ENCODE data around the gene DUSP1.

DUSP1 gene

DNA sequence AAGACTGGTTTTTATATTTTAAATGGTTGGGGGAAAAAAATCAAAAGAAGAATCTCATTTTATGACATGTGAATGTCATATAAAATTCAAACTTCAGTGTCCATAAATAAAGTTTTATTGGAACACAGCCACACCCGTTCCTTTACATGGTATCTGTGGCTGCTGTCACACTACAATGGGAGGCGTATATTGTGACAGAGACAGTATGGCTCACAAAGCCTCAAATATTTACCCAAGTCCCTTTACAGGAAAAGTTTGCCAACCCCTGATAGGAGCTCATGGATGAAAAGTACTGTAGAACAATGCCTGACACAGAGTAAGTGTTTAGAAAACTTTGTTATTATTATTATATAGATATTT lies 5.2 kb upstream of the DUSP1 start:
- peaks cover 45% of the 10 kb centered on the region for H3K4me1 Mint-ChIP-seq (ENCODE audit: low read depth)
- H3K4me3 Mint-ChIP-seq, result no peak overlapping the region
- H3K36me3 Mint-ChIP-seq (ENCODE audit: low read depth), result no peaks in the 10 kb centered on the region
- DNase-seq (ENCODE audit: low spot score), result no peak
- H3K27ac Mint-ChIP-seq, result peak overlapping the region; percentile 33
- H3K27me3 Mint-ChIP-seq (ENCODE audit: low read depth), result no peaks in the 10 kb centered on the region
- H3K9me3 Mint-ChIP-seq, result no peaks in the 10 kb centered on the region

DNA sequence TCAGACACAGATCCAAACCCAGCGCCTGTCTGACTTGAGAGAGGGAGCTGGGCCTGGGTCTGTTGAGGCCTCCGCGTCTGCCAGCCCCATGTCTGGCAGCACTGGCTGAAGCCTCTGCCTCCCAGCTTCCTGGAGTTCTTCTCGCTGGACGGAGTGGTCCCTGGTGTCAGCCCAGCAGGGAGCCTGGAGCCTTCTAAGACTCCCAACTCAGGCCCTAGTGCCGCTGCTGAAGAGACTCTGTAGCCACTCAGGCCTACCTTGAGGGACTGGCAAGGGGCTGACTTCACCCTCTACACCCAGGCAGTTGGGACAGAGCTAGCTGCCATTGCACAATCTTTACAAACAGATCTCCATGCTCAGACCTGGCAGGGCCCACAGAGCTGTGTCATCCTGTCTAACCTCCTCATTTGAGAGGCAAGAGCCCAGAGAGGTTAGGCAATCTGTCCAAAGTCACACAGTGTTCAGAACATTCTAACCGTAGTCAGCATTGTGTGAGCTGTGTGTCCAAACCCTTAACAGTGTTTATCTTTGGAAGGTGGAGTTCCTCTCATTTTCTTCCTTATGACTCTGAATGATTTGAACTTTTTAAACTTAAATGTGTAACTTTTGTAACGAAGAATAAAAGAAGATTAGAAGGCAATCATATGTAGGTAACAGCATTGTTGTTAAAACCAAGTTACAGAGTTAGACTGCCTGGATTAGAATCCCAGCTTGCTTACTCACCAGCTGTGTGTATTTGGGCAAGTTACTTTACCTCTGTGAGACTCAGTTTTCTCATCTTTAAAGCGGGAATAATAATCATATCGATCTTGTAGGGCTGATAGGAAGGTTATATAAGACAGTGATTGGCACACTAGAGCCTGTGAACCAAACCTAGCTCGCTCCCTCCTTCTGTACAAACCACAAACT lies 4.6 kb upstream of the DUSP1 start:
- Mint-ChIP-seq H3K4me1 (ENCODE audit: low read depth) (peaks cover 45% of the 10 kb centered on the region), H3K27ac (peak overlapping the region; percentile 33), H3K4me3 (no peak overlapping the region), H3K27me3 (ENCODE audit: low read depth) (no peaks in the 10 kb centered on the region), H3K9me3 (no peaks in the 10 kb centered on the region), H3K36me3 (ENCODE audit: low read depth) (no peaks in the 10 kb centered on the region)
- no peak for DNase-seq (ENCODE audit: low spot score)

DNA sequence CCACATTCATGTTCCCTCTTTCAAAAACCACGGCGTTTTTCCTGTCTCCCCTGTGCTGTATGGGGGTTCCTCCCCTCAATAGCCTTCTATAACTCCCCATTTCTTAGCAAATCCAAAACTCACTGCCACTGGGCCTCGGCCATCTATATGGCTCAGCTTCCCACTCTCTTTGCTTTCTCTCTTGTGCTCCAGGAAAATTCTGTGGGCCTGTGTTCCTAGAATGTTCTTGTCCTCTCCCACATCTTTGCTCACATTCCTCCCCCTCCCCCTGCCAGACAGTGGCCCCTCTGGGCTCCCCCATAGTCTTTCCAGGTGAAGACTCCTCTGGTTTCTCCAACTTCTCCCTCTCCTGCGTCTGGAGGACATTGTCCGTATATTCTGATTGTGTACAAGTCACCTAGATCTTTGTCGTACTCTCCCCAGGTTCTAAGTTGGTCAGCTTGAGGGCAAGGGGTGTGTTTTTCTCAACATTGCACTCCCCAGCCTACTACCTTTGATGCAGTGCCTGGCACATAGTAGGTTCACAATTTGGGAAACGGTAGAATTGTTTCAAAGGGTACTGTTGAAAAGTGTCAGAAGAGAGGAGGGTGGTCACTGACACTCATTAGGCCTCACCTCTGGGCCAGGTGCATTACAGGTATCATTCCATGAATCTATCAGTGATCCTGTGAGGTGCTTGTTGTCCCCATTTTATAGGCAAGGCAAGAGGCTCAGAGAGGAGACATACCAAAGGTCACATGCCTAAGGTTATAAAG lies 3.7 kb upstream of the DUSP1 start:
- no peak for DNase-seq (ENCODE audit: low spot score)
- Mint-ChIP-seq H3K36me3 (ENCODE audit: low read depth) (peaks cover 4% of the 10 kb centered on the region), H3K4me1 (ENCODE audit: low read depth) (peaks cover 50% of the 10 kb centered on the region), H3K9me3 (no peaks in the 10 kb centered on the region), H3K27ac (peak overlapping the region; percentile 32), H3K27me3 (ENCODE audit: low read depth) (no peaks in the 10 kb centered on the region), H3K4me3 (no peak overlapping the region)

DNA sequence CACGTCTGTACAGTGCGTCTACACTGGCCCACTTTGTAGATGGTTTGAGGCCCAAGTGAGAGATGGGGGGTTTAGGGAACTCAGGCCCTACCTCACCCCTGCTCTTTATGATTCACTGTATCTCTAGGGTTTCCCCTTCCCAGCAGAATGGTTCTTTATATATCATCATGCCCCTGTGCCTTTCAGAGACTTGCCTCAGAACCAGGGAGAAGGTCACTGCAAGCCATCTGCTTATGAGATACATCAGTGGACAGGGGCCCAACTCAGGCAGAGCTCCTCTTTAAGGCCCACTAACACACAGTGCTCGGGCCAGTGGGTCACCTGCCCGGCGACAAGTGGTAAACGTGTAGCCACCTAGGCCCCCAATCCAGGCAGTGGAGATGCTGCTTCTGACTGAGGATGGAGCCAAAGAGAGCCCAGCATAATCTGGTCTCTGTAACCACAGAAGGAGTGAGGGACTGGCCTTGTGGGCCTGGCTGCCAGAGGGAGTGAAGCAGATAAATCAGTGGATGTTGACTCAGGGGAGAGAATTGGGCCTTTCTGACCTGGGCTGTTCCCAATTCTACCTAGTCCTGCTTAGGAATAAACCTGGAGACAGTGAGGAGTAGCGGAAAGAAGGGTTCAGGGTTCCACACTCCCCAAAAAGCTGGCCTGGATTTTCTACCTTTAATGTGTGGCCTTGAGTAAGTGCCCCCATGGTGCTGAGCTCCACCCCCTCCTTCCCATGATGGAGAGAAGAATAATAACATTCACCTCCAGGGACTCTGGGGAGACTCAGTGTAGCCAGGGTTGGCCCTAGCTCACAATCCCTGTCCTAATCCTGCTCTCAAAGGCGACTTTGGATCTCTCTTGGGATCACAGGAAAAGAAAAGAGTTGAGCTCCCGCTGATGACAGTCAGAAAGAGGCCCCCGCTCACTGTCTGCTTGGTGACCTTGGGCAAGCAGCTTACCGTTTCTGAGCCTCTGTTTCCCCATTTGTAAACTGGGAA lies 2.8 kb upstream of the DUSP1 start:
- Mint-ChIP-seq H3K27me3 (ENCODE audit: low read depth) (no peaks in the 10 kb centered on the region), H3K27ac (peak overlapping the region; percentile 99), H3K4me3 (peak overlapping the region; percentile 43), H3K36me3 (ENCODE audit: low read depth) (peaks cover 9% of the 10 kb centered on the region), H3K9me3 (no peaks in the 10 kb centered on the region), H3K4me1 (ENCODE audit: low read depth) (peaks cover 54% of the 10 kb centered on the region)
- DNase-seq (ENCODE audit: low spot score), result peak; percentile 37

DNA sequence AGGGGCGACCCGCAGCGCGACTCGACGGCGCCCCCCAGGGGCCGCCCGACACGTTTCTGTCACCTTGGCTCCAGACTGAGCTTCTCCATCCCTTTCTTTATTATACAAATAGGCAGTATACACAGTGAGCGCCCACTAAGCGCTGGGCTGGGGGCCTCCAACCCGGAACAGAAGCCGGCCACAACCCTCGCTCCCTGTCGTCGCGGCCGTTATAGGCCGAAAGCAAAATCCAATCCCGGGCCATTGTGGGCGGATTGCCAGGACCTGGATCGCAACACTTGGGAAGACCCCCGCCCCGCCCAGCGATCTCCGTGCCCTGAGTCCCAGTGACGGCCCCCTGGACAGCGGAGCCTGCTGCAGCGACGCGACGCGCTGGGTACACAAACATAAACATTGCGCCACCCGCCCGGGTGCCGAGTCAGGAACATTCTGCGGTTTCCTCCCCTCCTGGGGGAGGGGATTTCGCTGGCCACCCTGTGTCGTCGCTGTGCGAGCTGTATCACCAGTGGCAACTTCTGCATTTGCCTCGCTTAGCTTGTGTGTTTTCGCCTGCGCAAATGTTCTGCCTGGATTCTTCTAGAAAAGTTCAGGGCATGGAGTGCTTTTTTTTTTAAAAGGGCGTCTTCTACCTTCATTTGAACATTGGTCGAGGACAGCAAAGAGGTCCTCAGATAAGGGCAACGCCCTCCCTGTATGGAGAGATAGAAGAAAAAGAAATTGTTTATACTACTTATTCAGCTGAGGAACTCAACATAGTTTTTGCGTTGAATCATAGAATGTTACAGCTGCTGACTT lies 1.3 kb upstream of the DUSP1 start:
- Mint-ChIP-seq H3K36me3 (ENCODE audit: low read depth) (peaks cover 10% of the 10 kb centered on the region), H3K9me3 (no peaks in the 10 kb centered on the region), H3K4me1 (ENCODE audit: low read depth) (peaks cover 39% of the 10 kb centered on the region), H3K4me3 (peak overlapping the region; percentile 84), H3K27ac (peak overlapping the region; percentile 99), H3K27me3 (ENCODE audit: low read depth) (no peaks in the 10 kb centered on the region)
- DNase-seq (ENCODE audit: low spot score), result peak; percentile 76

DNA sequence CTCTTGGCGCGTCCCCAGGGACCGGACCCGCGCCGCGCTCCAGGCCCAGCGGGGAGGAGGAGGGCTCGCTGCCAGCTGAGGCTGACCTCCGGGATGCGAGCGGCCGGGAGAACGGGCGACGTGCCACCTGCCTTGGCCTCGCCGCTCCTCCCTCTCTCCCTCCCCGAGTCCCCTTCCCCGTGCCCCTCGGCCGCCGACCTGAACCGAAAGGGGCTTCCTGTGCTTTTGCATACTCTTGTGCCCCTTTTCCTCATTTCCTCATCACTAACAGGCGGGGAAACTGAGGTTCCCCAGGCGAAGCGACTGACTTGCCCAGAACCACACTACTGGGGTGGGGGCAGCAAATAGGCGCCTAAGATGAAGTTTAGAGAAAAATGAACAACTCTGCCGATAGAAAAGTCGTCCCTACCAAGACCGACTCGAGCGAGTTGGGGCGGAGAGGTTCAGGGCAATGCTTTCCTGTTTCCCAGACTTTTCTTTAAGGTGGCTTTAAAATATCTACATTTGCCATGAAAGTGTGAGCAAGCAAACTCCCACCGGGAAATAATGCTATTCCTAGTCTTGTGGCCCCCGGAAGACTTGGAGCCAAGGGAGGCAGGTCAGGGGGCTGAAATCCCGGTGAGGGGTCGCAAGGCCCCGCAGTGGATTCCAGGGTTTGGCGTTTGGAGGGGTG lies 580 bp upstream of the DUSP1 start:
- Mint-ChIP-seq H3K4me1 (ENCODE audit: low read depth) (peaks cover 38% of the 10 kb centered on the region), H3K4me3 (peak overlapping the region; percentile 89), H3K9me3 (no peaks in the 10 kb centered on the region), H3K27ac (peak overlapping the region; percentile 99), H3K27me3 (ENCODE audit: low read depth) (no peaks in the 10 kb centered on the region), H3K36me3 (ENCODE audit: low read depth) (peaks cover 11% of the 10 kb centered on the region)
- no peak for DNase-seq (ENCODE audit: low spot score)

DNA sequence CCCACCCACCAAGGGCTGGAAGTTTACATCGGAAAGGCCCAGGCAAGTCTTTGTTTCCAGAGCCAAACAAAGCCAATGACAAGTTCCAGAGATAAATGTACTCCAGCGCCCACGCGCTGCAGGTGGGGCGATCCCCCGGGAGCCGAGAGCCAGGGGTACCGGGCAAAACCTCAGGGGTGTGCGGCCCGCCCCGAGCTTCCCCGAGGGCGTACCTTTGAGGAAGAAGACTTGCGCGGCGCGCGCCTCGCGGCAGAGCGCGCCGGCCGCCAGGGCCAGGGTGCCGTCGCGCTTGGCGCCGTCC lies 671 bp downstream of the DUSP1 start:
- no peak for DNase-seq (ENCODE audit: low spot score)
- H3K9me3 Mint-ChIP-seq, result no peaks in the 10 kb centered on the region
- H3K4me3 Mint-ChIP-seq, result peak overlapping the region; percentile 80
- peaks cover 42% of the 10 kb centered on the region for H3K4me1 Mint-ChIP-seq (ENCODE audit: low read depth)
- H3K36me3 Mint-ChIP-seq (ENCODE audit: low read depth), result peaks cover 12% of the 10 kb centered on the region
- no peaks in the 10 kb centered on the region for H3K27me3 Mint-ChIP-seq (ENCODE audit: low read depth)
- peak overlapping the region; percentile 80 for H3K27ac Mint-ChIP-seq

DNA sequence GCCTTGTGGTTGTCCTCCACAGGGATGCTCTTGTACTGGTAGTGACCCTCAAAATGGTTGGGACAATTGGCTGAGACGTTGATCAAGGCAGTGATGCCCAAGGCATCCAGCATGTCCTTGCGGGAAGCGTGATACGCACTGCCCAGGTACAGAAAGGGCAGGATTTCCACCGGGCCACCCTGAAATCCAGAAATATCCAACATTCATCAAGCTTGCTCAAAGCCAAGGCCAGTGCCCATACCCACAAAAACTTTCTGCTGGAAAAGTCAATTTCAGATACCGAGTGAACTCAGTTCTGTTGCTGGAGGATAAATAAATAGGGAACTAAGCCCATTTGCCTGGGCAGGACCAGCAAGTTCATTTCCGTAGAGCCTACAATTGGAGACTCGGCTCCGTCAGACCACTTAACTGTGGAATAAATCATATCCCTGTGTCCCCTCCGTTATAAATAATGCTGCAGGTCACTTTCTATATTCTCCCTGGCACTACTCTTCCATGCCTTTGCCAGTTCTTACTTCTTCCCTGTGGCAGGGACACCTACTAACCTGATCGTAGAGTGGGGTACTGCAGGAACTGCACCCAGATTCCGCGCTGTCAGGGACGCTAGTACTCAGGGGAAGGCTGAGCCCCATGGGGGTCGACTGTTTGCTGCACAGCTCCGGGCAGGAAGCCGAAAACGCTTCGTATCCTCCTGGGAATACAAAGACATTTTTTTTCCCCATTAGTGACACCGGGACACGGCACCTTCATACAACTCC lies 1.2 kb downstream of the DUSP1 start:
- Mint-ChIP-seq H3K9me3 (no peaks in the 10 kb centered on the region), H3K27ac (peak overlapping the region; percentile 80), H3K4me3 (peak overlapping the region; percentile 80), H3K4me1 (ENCODE audit: low read depth) (peaks cover 47% of the 10 kb centered on the region), H3K36me3 (ENCODE audit: low read depth) (peaks cover 12% of the 10 kb centered on the region), H3K27me3 (ENCODE audit: low read depth) (no peaks in the 10 kb centered on the region)
- no peak for DNase-seq (ENCODE audit: low spot score)

DNA sequence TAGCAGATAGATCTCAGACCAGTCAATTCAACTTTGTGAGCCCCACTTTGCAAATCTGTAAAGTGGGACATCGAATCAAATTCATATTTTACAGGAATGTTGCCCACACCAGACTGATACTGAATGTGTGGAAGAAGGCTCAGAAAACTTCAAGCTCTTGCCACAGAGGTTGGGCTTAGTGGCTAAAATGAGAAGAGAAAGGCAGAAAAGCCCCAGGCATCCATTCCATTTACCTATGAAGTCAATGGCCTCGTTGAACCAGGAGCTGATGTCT lies 1.7 kb downstream of the DUSP1 start:
- DNase-seq (ENCODE audit: low spot score), result no peak
- Mint-ChIP-seq H3K4me1 (ENCODE audit: low read depth) (peaks cover 48% of the 10 kb centered on the region), H3K36me3 (ENCODE audit: low read depth) (peaks cover 12% of the 10 kb centered on the region), H3K4me3 (peak overlapping the region; percentile 80), H3K27ac (peak overlapping the region; percentile 80), H3K9me3 (no peaks in the 10 kb centered on the region), H3K27me3 (ENCODE audit: low read depth) (no peaks in the 10 kb centered on the region)

DNA sequence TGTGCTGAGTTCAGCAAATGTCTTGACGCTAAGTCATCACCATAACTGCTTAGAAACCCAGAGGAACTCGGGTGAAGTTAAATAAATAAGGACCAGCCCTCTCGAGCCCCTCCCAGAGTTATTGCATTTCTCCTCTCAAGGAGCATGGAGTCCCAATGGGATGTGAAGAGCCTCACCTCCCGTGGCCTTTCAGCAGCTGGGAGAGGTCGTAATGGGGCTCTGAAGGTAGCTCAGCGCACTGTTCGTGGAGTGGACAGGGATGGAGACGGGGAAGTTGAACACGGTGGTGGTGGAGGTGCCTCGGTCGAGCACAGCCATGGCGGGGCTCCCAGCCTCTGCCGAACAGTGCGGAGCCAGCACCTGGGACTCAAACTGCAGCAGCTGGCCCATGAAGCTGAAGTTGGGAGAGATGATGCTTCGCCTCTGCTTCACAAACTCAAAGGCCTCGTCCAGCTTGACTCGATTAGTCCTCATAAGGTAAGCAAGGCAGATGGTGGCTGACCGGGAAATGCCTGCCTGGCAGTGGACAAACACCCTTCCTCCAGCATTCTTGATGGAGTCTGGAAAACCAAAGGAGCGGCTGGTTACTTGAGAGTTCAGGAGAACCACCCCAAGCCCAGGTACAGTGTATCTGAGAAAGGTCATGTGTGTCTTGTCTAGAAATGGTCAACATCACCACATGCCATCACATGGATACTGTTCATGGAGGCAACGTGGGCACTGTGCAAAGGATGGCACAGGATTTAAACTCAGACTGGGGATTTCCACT lies 2.2 kb downstream of the DUSP1 start:
- peak overlapping the region; percentile 80 for H3K27ac Mint-ChIP-seq
- H3K4me1 Mint-ChIP-seq (ENCODE audit: low read depth), result peaks cover 48% of the 10 kb centered on the region
- H3K9me3 Mint-ChIP-seq, result no peaks in the 10 kb centered on the region
- no peaks in the 10 kb centered on the region for H3K27me3 Mint-ChIP-seq (ENCODE audit: low read depth)
- peaks cover 12% of the 10 kb centered on the region for H3K36me3 Mint-ChIP-seq (ENCODE audit: low read depth)
- DNase-seq (ENCODE audit: low spot score), result peak; percentile 7
- H3K4me3 Mint-ChIP-seq, result peak overlapping the region; percentile 80

DNA sequence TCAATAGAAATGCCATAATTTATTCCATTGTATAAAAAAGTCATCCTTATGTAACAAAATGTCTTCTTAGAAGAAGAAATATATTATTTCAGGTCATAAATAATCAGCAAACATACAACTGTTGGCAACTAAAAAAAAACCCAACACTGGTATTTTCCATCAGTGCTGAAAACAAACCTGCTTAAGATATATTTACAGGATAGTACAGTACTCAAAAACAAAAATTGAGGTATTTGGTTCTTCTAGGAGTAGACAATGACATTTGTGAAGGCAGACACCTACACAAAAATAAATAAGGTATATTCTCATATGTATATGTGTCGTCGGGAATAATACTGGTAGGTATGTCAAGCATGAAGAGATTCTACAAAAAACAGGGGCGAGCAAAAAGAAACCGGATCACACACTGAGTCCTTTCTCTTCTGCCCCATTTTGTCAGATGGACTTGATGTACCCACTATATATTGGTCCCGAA lies 2.9 kb downstream of the DUSP1 start:
- H3K4me1 Mint-ChIP-seq (ENCODE audit: low read depth), result peaks cover 43% of the 10 kb centered on the region
- H3K27ac Mint-ChIP-seq, result no peak overlapping the region
- no peaks in the 10 kb centered on the region for H3K9me3 Mint-ChIP-seq
- H3K4me3 Mint-ChIP-seq, result no peak overlapping the region
- peaks cover 12% of the 10 kb centered on the region for H3K36me3 Mint-ChIP-seq (ENCODE audit: low read depth)
- DNase-seq (ENCODE audit: low spot score), result no peak
- no peaks in the 10 kb centered on the region for H3K27me3 Mint-ChIP-seq (ENCODE audit: low read depth)
